Lower leg skin (tissue), 3 donors: ENCODE data around the gene USPL1.

ENCODE experiments used
- POLR2A ChIP-seq, 2 donors: fragments of 450-650 bp; IDR thresholded peaks; one replicate each; pipeline ENCODE4 v1.6.1; 2016 to 2017; ENCODE audit warnings: antibody characterized with exemption in 2 of 2, mild to moderate bottlenecking in 1 of 2, moderate library complexity in 1 of 2
- TF ChIP-seq, protein P1 (sequence below), 3 donors: fragments of 450-650 bp; IDR thresholded peaks; one replicate each; pipeline ENCODE4 v1.5.1; 2016; ENCODE audit warnings: antibody characterized with exemption in 3 of 3, mild to moderate bottlenecking in 3 of 3, moderate library complexity in 2 of 3

DNA sequence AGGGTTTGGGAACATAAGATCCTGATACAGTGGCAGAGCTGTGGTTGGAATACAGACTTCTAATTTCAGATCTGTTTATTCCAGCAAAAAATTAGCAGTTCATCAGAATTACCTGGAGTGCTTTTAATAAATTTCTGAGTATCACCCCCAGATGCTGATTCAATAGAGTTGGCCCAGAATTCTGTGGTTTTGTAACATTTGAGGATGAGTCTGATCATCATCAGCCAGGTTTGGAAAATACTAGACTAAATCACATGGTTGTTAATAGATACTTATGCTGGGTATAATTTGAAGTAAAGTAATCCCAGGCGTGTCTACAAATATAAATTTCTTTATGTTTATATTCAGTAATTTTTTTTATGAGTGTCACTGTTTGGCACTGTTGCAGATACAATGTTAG is 4.8 kb downstream of the USPL1 start:
- TF ChIP-seq, protein P1, sequence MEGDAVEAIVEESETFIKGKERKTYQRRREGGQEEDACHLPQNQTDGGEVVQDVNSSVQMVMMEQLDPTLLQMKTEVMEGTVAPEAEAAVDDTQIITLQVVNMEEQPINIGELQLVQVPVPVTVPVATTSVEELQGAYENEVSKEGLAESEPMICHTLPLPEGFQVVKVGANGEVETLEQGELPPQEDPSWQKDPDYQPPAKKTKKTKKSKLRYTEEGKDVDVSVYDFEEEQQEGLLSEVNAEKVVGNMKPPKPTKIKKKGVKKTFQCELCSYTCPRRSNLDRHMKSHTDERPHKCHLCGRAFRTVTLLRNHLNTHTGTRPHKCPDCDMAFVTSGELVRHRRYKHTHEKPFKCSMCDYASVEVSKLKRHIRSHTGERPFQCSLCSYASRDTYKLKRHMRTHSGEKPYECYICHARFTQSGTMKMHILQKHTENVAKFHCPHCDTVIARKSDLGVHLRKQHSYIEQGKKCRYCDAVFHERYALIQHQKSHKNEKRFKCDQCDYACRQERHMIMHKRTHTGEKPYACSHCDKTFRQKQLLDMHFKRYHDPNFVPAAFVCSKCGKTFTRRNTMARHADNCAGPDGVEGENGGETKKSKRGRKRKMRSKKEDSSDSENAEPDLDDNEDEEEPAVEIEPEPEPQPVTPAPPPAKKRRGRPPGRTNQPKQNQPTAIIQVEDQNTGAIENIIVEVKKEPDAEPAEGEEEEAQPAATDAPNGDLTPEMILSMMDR (IDR thresholded peaks at IDR 0.05) = no peak
- TF ChIP-seq POLR2A (IDR thresholded peaks at IDR 0.05) = no peak
